GM12864 (cell line): ENCODE data around the gene ZNF318.

Experiments
- DNase-seq: peaks from one replicate; pipeline ENCODE4 v3.0.0-alpha.2; 2011; ENCODE audit warnings: low read depth
- H3K4me3 ChIP-seq: 2 replicates; pipeline ENCODE4 v1.5.1; 2011; ENCODE audit warnings: mild to moderate bottlenecking, low read depth, low read length, control low read depth
- TF ChIP-seq, protein P1 (sequence below): IDR thresholded peaks from 2 replicates; pipeline ENCODE4 v1.5.1; 2011; ENCODE audit warnings: low read depth, mild to moderate bottlenecking, moderate library complexity, low read length, control low read depth, inconsistent platforms; ENCODE audit errors: missing control alignments

ZNF318 gene

DNA sequence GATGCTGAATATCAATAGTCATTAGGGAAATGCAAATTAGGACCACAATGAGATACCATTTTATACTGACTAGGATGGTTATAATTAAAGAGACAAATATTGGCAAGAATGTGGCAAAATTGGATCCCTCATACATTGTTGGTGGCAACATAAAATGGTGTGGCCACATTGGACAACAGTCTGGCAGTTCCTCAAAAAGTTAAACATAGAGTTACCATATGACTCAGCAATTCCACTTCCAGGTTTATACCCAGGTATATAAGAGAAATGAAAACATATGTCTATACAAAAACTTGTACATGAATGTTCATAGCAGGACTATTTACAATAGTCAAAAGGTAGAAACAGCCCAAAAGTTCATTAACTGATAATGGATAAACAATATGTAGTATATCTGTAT is 58.8 kb downstream of the ZNF318 start:
- TF ChIP-seq, protein P1, sequence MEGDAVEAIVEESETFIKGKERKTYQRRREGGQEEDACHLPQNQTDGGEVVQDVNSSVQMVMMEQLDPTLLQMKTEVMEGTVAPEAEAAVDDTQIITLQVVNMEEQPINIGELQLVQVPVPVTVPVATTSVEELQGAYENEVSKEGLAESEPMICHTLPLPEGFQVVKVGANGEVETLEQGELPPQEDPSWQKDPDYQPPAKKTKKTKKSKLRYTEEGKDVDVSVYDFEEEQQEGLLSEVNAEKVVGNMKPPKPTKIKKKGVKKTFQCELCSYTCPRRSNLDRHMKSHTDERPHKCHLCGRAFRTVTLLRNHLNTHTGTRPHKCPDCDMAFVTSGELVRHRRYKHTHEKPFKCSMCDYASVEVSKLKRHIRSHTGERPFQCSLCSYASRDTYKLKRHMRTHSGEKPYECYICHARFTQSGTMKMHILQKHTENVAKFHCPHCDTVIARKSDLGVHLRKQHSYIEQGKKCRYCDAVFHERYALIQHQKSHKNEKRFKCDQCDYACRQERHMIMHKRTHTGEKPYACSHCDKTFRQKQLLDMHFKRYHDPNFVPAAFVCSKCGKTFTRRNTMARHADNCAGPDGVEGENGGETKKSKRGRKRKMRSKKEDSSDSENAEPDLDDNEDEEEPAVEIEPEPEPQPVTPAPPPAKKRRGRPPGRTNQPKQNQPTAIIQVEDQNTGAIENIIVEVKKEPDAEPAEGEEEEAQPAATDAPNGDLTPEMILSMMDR = no peak
- no peak for DNase-seq
- no peak overlapping the region for H3K4me3 ChIP-seq

DNA sequence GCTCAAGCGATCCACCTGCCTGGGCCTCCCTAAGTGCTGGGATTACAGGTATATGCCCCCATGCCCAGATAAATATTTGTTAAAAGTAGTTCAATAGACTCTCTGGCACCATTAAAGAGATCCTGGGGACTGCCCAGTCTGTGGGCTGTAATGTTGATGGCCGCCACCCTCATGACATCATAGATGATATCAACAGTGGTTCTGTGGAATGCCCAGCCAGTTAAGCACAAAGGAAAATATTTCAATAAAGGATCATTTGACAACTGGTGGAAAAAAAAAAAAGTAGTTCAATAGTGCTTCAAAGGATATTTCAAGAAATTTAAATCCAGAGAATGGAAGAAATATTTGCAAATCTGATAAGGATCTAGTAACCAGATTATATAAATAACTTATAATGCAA is 59.3 kb downstream of the ZNF318 start:
- no peak for DNase-seq
- H3K4me3 ChIP-seq = no peak overlapping the region
- TF ChIP-seq, protein P1 = no peak

DNA sequence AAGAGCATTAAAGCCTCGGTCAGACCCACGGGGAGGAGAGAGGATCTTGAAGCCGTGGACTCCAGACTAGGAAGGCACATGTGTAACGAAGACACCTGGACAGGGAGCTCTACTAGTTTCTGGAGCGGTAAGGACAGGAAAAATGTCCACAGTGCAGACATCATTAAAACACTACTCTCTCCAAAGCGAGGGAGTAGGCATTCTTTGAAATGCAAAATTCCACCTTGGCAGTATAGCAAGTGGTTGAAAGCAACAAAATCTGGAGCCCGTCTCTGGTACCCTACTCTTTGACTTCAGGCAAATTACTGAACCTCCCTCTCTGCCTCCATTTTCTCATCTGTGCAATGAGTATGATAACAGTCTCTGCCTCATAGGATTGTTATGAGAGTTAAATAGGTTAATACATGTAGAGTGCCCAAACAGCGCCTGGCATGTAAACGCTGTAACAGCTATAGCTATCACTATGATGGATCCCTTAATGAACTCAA is 60.4 kb downstream of the ZNF318 start:
- TF ChIP-seq, protein P1 = no peak
- peak overlapping the region; percentile 43 for H3K4me3 ChIP-seq
- DNase-seq = no peak

DNA sequence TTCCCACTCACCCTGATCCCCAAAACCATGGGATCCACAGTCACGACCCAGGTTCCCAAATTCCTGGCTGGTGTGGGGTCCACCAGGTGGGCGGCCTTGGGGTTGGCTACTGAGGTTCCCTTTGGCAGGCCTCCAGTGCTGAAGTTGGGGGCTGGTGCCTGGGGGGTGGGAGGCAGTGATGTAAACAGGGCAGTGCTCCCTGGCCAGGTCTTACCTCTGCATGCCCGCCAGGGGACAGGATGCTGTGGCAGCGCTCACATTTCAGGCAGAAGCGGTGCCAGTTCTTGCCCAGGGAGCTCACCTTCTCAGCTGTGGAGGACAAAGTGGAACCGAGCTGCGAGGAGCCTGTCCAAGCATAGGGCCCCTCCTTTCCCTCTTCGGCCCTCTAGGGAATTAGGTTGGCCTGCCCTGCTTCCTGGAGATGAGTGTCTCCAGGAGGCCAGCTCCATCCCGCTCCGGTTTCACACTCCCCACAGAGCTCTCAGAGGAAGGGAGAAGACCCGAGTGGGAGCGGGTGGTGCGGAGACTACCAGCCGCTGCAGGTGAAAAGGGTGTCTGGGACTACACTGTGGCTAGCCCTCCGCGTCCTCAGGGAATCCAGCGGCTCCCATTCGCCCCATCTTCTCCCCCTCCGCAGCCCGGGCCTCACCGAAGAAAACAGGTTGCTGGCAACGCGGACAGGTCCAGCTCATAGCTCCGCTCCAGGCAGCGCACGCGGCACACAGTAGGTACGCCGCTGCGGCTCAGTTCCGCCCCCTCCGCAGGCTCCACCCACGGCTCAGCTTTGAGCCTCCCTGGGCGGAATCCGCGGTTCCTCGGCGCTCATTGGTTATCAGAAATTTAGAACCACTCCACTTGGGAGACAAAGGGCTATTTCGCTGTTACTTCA is 61.1 kb downstream of the ZNF318 start, which contains the start of gene CRIP3:
CRIP3 (minus strand) TSS at position 726 of the 889 bp plus-strand sequence; CDS start at position 692, 34 bp downstream.
- H3K4me3 ChIP-seq = peak within 1 kb of the TSS; percentile 43
- no peak for DNase-seq
- TF ChIP-seq, protein P1 = peak; percentile 73

DNA sequence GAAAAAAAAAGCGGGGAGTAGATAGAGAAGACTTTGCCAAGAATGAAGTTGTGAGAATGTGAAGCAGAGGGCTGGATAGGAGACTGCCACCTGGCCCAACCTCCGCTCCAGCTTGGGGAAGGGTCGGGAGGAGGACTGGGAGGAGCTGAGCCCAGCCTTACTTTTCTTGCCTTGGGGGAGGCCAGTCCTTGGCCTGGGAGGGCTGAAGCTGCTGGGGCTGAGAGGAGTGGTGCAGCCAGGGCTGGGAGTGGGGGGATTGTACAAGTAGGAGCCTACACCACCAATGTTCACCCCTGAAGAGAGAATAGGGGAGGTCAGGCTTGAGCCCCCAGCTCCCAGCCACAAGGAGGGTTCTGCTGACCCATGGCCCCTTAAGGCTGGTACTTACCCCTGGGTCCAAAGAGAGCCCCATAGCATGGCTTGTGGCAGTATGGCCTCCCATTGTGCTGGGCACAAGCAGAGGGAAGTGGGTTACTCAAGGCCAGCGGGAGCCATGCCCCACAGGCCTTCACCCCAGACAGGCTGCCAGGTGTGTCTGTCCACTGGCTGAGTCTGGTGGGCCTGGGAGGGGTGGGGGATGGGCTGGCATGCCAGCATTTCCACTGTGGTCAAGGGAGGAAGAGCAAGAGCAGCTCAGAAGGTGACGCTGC is 61.9 kb downstream of the ZNF318 start:
- TF ChIP-seq, protein P1 = no peak
- H3K4me3 ChIP-seq = no peak overlapping the region
- no peak for DNase-seq

DNA sequence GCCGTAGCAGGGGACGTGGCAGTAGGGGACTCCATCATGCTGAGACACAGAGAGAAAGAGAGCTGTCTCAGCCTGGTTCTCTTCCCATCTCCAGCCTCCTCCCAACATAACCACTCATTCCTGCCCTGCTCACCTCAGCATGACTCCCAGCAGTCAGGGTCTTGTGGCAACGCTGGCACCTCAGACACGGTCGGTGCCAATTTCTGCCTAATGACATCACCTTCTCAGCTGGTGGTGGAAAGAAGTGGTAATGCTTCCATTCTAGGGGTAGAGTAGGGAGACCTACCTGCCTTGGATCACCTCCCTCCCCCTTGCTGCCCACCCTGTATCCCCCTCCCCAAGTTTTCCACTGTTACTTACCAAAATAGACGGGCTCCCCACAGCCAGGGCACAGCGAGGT is 63.4 kb downstream of the ZNF318 start:
- DNase-seq = no peak
- no peak overlapping the region for H3K4me3 ChIP-seq
- TF ChIP-seq, protein P1 = no peak

DNA sequence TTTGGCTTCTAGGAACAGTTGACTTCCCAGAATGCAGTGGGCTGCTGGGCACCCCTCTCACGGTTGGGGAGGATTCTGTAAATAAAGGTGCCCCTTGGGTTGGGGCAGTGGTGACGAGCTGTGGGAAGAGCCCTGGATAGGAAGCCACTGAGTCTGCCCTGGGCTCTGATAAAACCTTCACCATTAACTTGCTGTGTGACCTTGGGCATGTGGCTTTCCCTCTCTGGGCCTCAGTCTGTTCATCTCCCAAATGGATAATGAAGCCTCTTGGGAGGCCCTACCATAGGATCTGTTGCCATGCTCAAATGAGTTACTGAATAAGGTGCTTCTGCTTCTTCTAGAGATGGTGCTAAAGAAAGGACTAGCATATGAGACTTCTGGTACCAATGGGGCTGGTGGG is 64.6 kb downstream of the ZNF318 start:
- TF ChIP-seq, protein P1 = no peak
- no peak for DNase-seq
- H3K4me3 ChIP-seq = no peak overlapping the region
